ENCODE measurements around the gene AGPAT4. TPM values are rescaled to one million over a fixed set of nuclear protein-coding genes. Genes with fewer than 3 reads are reported as not detected.

Gene AGPAT4
- total and polyA plus RNA-seq, 2 of the 13 experiments (the other 11 are each of a cell fraction or from before 2014, with no cell fraction given), result 0.07 to 0.13 TPM

- 25% methylated on average over 11 of the region's 11 CpGs for WGBS (ENCODE audit: low lambda C conversion rate)
- Histone ChIP-seq H3K79me2 (ENCODE audit: insufficient read depth, low read length) (no peaks in the 10 kb centered on the region), H2AFZ (ENCODE audit: low read length) (no peak overlapping the region), H3K4me3 (replicated peaks in 1 of 3; ENCODE audit: insufficient read depth in 1 of 3, low read depth in 2 of 3, low read length in 3 of 3) (no peak overlapping the region), H3K9me3 (ENCODE audit: low read length) (no peaks in the 10 kb centered on the region), H3K36me3 (replicated peaks in 1 of 2; ENCODE audit: control insufficient read depth in 1 of 2, insufficient read depth in 2 of 2, low read length in 2 of 2) (no peaks in the 10 kb centered on the region), H4K20me1 (ENCODE audit: insufficient read depth, low read length) (no peaks in the 10 kb centered on the region), H3K4me1 (ENCODE audit: insufficient read depth, low read length) (no peaks in the 10 kb centered on the region), H3K27me3 (ENCODE audit: control insufficient read depth in 1 of 2, insufficient read depth in 2 of 2, low read length in 2 of 2) (no peaks in the 10 kb centered on the region), H3K9ac (ENCODE audit: insufficient read depth, low read depth, low read length) (no peak overlapping the region), H3K27ac (ENCODE audit: extremely low read length, insufficient read depth, low read length) (no peak overlapping the region), H3K4me2 (ENCODE audit: low read depth, low read length) (no peak overlapping the region)
- ChIA-PET CTCF (ENCODE audit: low intra/inter-chr PET ratio, low total read pairs) (no interaction called here), POLR2A (no interaction called here)
- FAIRE-seq (no peak), ATAC-seq (no peak), DNase-seq (ENCODE audit: low spot score) (no peak)
- in situ Hi-C loops (cut with HindIII; ENCODE audit: extremely low pct_ligation_motif_present, low pct_unique_long_range_greater_than_20kb) (no loop called here), intact Hi-C loops (cut with micrococcal nuclease; ENCODE audit: unreplicated experiment) (no loop called here)
- no TSS peak for BruUV-seq (replicated peaks)
- TF ChIP-seq GATAD2A (CRISPR knock-in tag; IDR thresholded peaks at IDR 0.05) (no peak), MAFF (IDR thresholded peaks at IDR 0.05; ENCODE audit: low read depth, low read length) (peak; percentile 54), FOXM1 (CRISPR knock-in tag; IDR thresholded peaks at IDR 0.05) (no peak), MAFK (conservative IDR thresholded peaks at IDR 0.05 in 1 of 2, IDR thresholded peaks at IDR 0.05 in 1 of 2; ENCODE audit: low read length in 2 of 2) (peak; percentile 73 to 75), KDM1A (CRISPR knock-in tag; IDR thresholded peaks at IDR 0.05) (no peak), ARID5B (CRISPR knock-in tag; IDR thresholded peaks at IDR 0.05) (no peak)
These were observed 68.8 kb downstream of the AGPAT4 start for GRCh38 chr6:161204866-161205557.

Measured in HepG2 (cell line).